ENCODE measurements around the gene TNNI2. TPM values are rescaled to one million over a fixed set of nuclear protein-coding genes. Genes with fewer than 3 reads are reported as not detected.
A peak's percentile ranks its signal among the peaks of the same experiment; 100 is the strongest.

TNNI2 gene
- total RNA-seq, 4 donors from 2014 or later, result 1,499 to 3,728 (median 2,254) TPM

GRCh38 chr11:1823376-1824220 lies 15.2 kb upstream of the TNNI2 start:
- DNase-seq (no peak), ATAC-seq (no peak)
- H3K4me3 ChIP-seq, result no peak overlapping the region
- intact Hi-C loops (cut with DNase I; ENCODE audit: low total_unique reads) (no loop called here), in situ Hi-C loops (cut with MboI; ENCODE audit: low sequenced_read_pairs in 4 of 4) (loop anchor here in 3 of 4 donors (5.0 to 10.0 kb wide), 2 partner anchors 126 to 129 kb away; partner anchors contain the start of gene KRTAP5-6 (in 3 of the 3))
- H3K36me3 ChIP-seq, result no peaks in the 10 kb centered on the region
- no peaks in the 10 kb centered on the region for H3K27me3 ChIP-seq
- H3K9me3 ChIP-seq, result peaks cover 0 to 3% (median 0%) of the 10 kb centered on the region in 3 donors
- no peak overlapping the region for H3K27ac ChIP-seq
- H3K4me1 ChIP-seq, result no peaks in the 10 kb centered on the region
- TF ChIP-seq CTCF (IDR thresholded peaks at IDR 0.05 in 4 of 5, conservative IDR thresholded peaks at IDR 0.05 in 1 of 5) (no peak), POLR2A (IDR thresholded peaks at IDR 0.05) (no peak)

GRCh38 chr11:1824221-1825038 lies 14.4 kb upstream of the TNNI2 start:
- no peak overlapping the region for H3K4me3 ChIP-seq
- TF ChIP-seq CTCF (IDR thresholded peaks at IDR 0.05 in 4 of 5, conservative IDR thresholded peaks at IDR 0.05 in 1 of 5) (no peak), POLR2A (IDR thresholded peaks at IDR 0.05) (no peak)
- no peaks in the 10 kb centered on the region for H3K36me3 ChIP-seq
- no peak for DNase-seq
- in situ Hi-C loops (cut with MboI; ENCODE audit: low sequenced_read_pairs in 4 of 4) (loop anchor here (5.0 to 10.0 kb wide), 2 partner anchors 127 to 130 kb away; partner anchors contain the start of gene KRTAP5-6 (in 4 of the 4)), intact Hi-C loops (cut with DNase I; ENCODE audit: low total_unique reads) (no loop called here)
- no peak for ATAC-seq
- H3K4me1 ChIP-seq, result no peaks in the 10 kb centered on the region
- no peaks in the 10 kb centered on the region for H3K9me3 ChIP-seq
- no peaks in the 10 kb centered on the region for H3K27me3 ChIP-seq
- no peak overlapping the region for H3K27ac ChIP-seq

GRCh38 chr11:1825039-1825740 lies 13.6 kb upstream of the TNNI2 start:
- in situ Hi-C loops (cut with MboI; ENCODE audit: low sequenced_read_pairs in 4 of 4) (loop anchor here in 2 of 4 donors (5.0 to 10.0 kb wide), 2 partner anchors 128 to 130 kb away; partner anchors contain the start of gene KRTAP5-6 (in 2 of the 2)), intact Hi-C loops (cut with DNase I; ENCODE audit: low total_unique reads) (no loop called here)

More at GRCh38 chr11:1825039-1825740, 13.6 kb upstream of the TNNI2 start:
- TF ChIP-seq CTCF (IDR thresholded peaks at IDR 0.05 in 4 of 5, conservative IDR thresholded peaks at IDR 0.05 in 1 of 5) (peak in 1 of 5 experiments; percentile 14), POLR2A (IDR thresholded peaks at IDR 0.05) (no peak)
- Histone ChIP-seq H3K36me3 (no peaks in the 10 kb centered on the region), H3K4me3 (no peak overlapping the region), H3K4me1 (no peaks in the 10 kb centered on the region), H3K27ac (no peak overlapping the region), H3K9me3 (no peaks in the 10 kb centered on the region), H3K27me3 (no peaks in the 10 kb centered on the region)
- DNase-seq (no peak), ATAC-seq (no peak)

All from gastrocnemius medialis (tissue), 4 donors.